Measurements from ENCODE around the gene SMG9.

Gene SMG9, protein sequence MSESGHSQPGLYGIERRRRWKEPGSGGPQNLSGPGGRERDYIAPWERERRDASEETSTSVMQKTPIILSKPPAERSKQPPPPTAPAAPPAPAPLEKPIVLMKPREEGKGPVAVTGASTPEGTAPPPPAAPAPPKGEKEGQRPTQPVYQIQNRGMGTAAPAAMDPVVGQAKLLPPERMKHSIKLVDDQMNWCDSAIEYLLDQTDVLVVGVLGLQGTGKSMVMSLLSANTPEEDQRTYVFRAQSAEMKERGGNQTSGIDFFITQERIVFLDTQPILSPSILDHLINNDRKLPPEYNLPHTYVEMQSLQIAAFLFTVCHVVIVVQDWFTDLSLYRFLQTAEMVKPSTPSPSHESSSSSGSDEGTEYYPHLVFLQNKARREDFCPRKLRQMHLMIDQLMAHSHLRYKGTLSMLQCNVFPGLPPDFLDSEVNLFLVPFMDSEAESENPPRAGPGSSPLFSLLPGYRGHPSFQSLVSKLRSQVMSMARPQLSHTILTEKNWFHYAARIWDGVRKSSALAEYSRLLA

GRCh38 chr19:43754503-43755255 lies at the start of gene SMG9:
TSS of gene SMG9 (minus strand) at chr19:43754962. CDS start at chr19:43750741, 4,221 bp downstream.
- peak; percentile 99 for DNase-seq (ENCODE audit: low spot score)

GRCh38 chr19:43804432-43804831 lies 49.7 kb upstream of the SMG9 start:
- no peak for DNase-seq (ENCODE audit: low spot score)

DNA sequence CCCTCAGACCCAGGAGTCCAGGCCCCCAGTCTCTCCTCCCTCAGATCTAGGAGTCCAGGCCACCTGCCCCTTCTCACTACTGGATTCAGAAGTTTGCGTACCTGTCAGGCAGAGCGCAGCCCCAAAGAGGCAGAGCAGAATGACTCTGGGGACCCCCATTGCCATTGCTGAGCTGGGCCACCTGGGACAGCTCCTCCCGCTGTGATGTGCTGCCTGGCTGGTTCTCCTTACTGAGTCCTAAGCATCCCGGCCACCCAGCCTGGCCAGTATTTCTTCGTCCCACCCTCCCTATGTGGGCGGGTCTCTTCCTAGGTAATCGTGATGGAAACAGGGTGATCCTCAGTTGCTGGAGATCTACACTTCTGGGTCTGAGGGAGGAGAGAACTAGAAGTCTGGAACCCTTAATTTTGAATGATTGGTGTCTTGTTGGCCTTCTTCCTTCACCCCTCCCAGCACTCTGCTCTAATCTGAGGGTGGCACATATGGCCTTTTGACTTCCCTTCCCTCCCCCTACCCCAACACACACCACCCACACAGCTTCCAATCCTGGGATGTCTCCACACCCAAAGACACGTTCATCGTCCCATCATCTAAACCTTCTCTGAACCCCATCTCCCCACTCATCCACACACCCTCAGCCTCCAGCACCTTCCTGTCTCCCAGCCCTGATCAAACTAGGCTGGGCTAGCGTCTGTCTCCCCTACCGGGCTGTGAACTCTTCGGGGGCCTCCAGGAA lies 47.6 kb upstream of the SMG9 start, which contains the start of gene LYPD5:
Gene LYPD5 (minus strand): TSS at position 232 of the 736 bp plus-strand sequence. CDS start 67 bp downstream, at position 165.
- no peak for DNase-seq (ENCODE audit: low spot score)

DNA sequence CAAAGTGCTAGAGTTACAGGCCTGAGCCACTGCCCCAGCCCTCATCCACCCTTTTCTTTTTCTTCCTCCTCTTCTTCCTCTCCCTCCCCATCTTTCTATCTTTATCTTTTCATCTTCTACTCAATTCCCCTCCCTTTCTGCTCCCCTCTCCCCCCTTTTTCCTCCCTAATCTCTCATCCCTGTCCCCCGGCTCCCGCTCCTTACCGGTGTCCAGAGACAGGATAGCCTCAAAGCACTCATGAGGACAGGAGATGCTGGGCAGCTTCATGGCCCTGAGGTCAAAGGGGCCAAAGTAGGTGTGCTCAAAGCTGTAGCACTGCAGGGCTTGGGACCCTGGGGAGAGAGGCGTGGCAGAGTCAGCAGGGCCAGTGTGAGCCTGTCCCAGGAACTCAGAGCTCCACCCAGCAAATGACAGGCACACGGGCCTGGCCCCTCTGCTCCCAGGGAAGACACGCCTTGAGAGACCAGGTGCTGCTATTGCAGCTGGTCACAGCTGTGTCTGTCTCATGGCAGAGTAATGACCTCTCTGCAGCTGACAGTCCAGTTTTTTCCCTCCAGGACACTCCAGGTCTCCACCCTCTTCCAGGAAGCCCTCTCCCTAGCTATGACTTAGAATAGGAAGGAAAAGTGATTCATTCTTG lies 44.9 kb upstream of the SMG9 start:
- DNase-seq (ENCODE audit: low spot score), result no peak

DNA sequence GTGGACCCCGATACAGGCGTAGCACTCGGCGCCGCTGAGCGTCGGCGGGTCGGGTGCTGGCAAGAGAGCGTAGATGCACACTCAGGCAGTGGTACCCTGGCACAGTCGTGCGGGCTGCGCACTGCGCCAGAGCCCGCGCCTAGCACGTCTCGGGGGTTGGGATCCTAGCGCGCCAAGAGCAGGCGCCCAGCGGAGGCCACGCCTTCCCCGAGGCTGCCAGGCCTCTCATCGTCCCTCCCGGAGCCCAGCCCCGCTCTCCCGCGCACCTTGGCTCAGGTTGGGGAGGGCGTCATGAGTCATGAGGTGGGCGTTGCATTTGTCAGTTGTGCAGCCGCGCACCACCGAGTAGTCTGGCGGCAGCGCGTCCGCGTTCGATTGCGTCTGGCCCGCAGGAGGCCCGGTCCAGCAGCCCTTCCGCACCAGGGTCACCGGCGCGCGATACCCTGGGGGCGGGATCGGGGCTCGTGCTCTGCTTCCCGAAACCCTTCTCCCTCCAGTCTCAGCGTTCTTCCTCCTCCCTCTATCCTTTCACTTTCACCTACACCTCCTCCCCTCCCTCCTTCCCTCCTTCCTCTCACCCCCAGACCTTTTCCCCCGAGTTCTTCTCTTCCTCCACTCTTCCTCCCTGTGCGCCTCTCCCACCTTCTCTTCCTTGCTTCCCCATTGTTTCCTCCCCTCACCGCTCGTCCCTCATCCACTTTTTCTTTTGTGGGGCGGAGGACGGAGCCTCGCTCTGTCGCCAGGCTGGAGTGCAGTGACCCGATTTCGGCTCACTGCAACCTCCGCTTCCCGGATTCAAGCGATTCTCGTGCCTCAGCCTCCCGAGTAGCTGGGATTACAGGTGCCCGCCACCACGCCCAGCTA lies 44.0 kb upstream of the SMG9 start:
- DNase-seq (ENCODE audit: low spot score), result peak; percentile 41

DNA sequence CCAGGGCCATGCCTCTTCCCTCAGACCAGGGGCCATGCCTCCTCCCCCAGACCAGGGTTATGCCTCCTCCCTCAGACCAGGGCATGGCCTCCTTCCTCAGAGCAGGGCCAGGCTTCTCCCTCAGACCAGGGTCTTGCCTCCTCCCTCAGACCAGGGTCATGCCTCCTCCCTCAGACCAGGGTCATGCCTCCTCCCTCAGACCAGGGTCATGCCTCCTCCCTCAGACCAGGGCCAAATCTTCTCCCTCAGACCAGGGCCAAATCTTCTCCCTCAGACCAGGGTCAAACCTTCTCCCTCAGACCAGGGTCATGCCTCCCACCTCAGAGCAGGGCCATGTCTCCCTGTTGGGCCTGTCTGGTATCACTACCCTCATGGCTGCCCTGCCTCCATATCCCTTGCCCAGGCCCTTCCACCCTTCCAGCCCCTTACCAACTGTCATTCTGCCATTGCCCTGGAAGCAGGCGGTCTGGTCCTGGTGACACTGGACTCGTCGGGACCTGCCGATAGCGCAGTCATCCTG lies 43.3 kb upstream of the SMG9 start:
- DNase-seq (ENCODE audit: low spot score), result no peak

GRCh38 chr19:43797556-43797955 lies 42.8 kb upstream of the SMG9 start:
- no peak for DNase-seq (ENCODE audit: low spot score)

DNA sequence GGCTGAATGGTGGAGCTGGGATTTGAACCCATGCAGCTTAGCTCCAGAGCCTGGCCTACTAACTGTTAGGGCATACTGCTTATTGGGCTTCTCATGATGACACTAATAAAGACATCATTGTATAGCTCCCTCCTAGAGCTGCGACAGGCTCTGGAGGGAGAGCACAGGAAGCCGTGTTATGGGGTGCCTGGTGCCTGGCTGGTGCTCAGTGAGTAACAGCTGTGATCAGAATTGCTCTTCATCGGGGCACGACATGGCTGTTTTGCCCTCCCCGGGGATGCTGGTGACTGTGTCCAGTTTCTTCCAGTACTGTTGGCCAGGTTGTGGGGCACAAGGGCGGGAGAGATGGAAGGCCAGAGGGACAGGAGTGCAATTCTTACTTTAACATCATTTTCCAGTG lies 42.4 kb upstream of the SMG9 start:
- no peak for DNase-seq (ENCODE audit: low spot score)

GRCh38 chr19:43790587-43790986 lies 35.8 kb upstream of the SMG9 start:
- no peak for DNase-seq (ENCODE audit: low spot score)

- peak; percentile 44 for DNase-seq (ENCODE audit: low spot score)
Observed at GRCh38 chr19:43789029-43789428, 34.3 kb upstream of the SMG9 start.

- no peak for DNase-seq (ENCODE audit: low spot score)
Observed at GRCh38 chr19:43786665-43787064, 31.9 kb upstream of the SMG9 start.

DNA sequence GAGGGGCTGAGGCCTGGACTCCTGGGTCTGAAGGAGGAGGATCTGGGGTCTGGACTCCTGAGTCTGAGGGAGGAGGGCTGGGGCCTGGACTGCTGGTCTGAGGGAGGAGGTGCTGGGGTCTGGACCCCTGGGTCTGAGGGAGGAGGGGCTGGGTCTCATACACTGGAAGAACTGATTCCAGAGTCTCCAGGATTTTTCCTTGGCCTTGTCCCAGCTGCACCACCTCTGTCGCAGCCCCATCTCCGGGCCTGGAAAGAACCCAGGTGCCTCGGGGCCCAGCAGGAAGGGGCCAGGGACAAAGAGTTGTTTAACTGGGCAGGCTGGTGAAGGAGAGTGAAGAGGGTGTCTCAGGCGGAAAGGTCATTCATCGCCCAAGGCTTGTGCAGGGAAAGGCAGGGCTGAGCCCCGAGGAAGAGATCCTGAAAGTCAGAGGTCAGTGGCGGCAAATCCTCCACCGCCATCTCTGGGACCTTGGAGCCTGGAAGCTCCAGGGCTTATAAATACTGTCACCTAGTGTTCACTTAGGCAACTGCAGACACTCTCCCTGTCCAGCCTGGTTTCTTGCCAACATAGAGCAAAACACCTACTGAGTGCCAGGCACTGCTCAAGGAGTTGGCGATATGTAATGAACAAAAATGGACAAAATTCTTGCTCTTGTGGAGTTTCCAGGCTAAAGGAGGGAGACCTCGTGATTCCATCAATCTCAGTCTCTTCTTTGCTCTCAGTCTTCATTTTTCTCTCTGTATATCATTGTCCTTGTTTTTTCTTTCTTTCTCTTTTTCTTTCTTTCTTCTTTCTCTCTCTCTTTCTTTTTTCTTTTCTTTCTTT lies 30.4 kb upstream of the SMG9 start:
- DNase-seq (ENCODE audit: low spot score), result peak; percentile 74

- DNase-seq (ENCODE audit: low spot score), result peak; percentile 89
Observed at GRCh38 chr19:43784241-43784980, 29.6 kb upstream of the SMG9 start.

- DNase-seq (ENCODE audit: low spot score), result no peak
Observed at GRCh38 chr19:43783636-43784035, 28.9 kb upstream of the SMG9 start.

- no peak for DNase-seq (ENCODE audit: low spot score)
Observed at GRCh38 chr19:43782689-43783231, 28.0 kb upstream of the SMG9 start.

DNA sequence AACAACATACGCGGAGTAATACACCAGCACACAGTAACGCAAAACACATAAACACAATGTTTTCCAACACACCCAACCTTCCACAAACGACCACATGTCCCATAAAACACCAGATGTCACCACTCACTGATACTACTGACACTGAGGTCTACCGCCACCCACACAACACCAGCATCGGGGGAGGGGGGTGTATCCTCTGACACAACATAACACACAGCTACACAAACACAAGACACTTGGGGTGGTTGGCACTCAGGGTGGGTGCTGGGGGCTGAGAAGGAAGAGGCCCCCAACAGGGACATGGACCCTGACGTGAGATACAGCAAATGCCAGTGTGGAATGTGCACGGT lies 27.5 kb upstream of the SMG9 start:
- DNase-seq (ENCODE audit: low spot score), result no peak

GRCh38 chr19:43781630-43782310 lies 27.0 kb upstream of the SMG9 start:
- no peak for DNase-seq (ENCODE audit: low spot score)
